Measurements from ENCODE around the gene MED15.
A peak's percentile ranks its signal among the peaks of the same experiment; 100 is the strongest.

The MED15 gene

GRCh38 chr22:20565079-20565734 is 57.8 kb downstream of the MED15 start:
- TF ChIP-seq CTCF (IDR thresholded peaks at IDR 0.05; ENCODE audit: control extremely low read depth, extremely low read depth, low read depth, missing control alignments): no peak
- POLR2A ChIA-PET: interaction anchor here (0.5 to 0.7 kb wide), 2 partner anchors 62 to 76 kb away, joined by 3 to 8 read pairs; no protein-coding TSS in a partner anchor
- CTCF ChIA-PET: interaction anchor here (0.9 to 5.9 kb wide), 16 partner anchors 11 to 177 kb away, joined by 3 to 100 read pairs (median 5); no protein-coding TSS in a partner anchor
- no peak for DNase-seq (ENCODE audit: extremely low spot score)

GRCh38 chr22:20565761-20566160 is 58.4 kb downstream of the MED15 start:
- DNase-seq (ENCODE audit: extremely low spot score): no peak
- ChIA-PET CTCF (interaction anchor here (0.9 to 5.9 kb wide), 14 partner anchors 10 to 176 kb away, joined by 3 to 100 read pairs (median 6); no protein-coding TSS in a partner anchor), POLR2A (interaction anchor here (0.5 to 0.7 kb wide), 2 partner anchors 63 to 76 kb away, joined by 3 to 8 read pairs; no protein-coding TSS in a partner anchor)
- TF ChIP-seq CTCF (IDR thresholded peaks at IDR 0.05; ENCODE audit: control extremely low read depth, extremely low read depth, low read depth, missing control alignments): no peak

GRCh38 chr22:20566420-20567260 is 59.2 kb downstream of the MED15 start:
- no peak for TF ChIP-seq CTCF (IDR thresholded peaks at IDR 0.05; ENCODE audit: control extremely low read depth, extremely low read depth, low read depth, missing control alignments)
- CTCF ChIA-PET: interaction anchor here (1.6 to 5.5 kb wide), 5 partner anchors 15 to 57 kb away, joined by 3 to 100 read pairs (median 7); no protein-coding TSS in a partner anchor
- POLR2A ChIA-PET: no interaction called here
- no peak for DNase-seq (ENCODE audit: extremely low spot score)

- DNase-seq (ENCODE audit: extremely low spot score): no peak
- ChIA-PET POLR2A (no interaction called here), CTCF (interaction anchor here (1.6 kb wide), 1 partner anchor 54 kb away, joined by 3 read pairs; no protein-coding TSS in a partner anchor)
Measured at GRCh38 chr22:20567371-20567847, 60.0 kb downstream of the MED15 start.

GRCh38 chr22:20567993-20568417 is 60.6 kb downstream of the MED15 start:
- CTCF ChIA-PET: interaction anchor here (0.8 to 1.1 kb wide), 4 partner anchors 13 to 216 kb away, joined by 3 to 4 read pairs (median 3); no protein-coding TSS in a partner anchor
- no peak for DNase-seq (ENCODE audit: extremely low spot score)
- TF ChIP-seq CTCF (IDR thresholded peaks at IDR 0.05; ENCODE audit: control extremely low read depth, extremely low read depth, low read depth, missing control alignments): peak; percentile 17
- POLR2A ChIA-PET: no interaction called here

More at GRCh38 chr22:20567371-20567847, 60.0 kb downstream of the MED15 start:
- TF ChIP-seq CTCF (IDR thresholded peaks at IDR 0.05; ENCODE audit: control extremely low read depth, extremely low read depth, low read depth, missing control alignments): no peak

GRCh38 chr22:20568502-20569058 is 61.2 kb downstream of the MED15 start:
- ChIA-PET POLR2A (no interaction called here), CTCF (interaction anchor here (0.8 to 1.1 kb wide), 4 partner anchors 13 to 215 kb away, joined by 3 to 4 read pairs (median 3); no protein-coding TSS in a partner anchor)
- DNase-seq (ENCODE audit: extremely low spot score): no peak
- no peak for TF ChIP-seq CTCF (IDR thresholded peaks at IDR 0.05; ENCODE audit: control extremely low read depth, extremely low read depth, low read depth, missing control alignments)

Measured in GM10248 (cell line).